HG03469 (cell line): ENCODE measurements around the gene F2R.
"Not testable (repeated sequence)": the region's sequence is repeated elsewhere in the genome, so short reads cannot be mapped to it uniquely, and the experiment has no call there.

Experiments
- ATAC-seq: cut with Tn5 transposase; IDR thresholded peaks from one replicate; pipeline ENCODE4 v1.9.1; 2021; ENCODE audit warnings: mild to moderate bottlenecking, moderate library complexity, moderate number of reproducible peaks; ENCODE audit not compliant: unreplicated experiment

F2R gene

DNA sequence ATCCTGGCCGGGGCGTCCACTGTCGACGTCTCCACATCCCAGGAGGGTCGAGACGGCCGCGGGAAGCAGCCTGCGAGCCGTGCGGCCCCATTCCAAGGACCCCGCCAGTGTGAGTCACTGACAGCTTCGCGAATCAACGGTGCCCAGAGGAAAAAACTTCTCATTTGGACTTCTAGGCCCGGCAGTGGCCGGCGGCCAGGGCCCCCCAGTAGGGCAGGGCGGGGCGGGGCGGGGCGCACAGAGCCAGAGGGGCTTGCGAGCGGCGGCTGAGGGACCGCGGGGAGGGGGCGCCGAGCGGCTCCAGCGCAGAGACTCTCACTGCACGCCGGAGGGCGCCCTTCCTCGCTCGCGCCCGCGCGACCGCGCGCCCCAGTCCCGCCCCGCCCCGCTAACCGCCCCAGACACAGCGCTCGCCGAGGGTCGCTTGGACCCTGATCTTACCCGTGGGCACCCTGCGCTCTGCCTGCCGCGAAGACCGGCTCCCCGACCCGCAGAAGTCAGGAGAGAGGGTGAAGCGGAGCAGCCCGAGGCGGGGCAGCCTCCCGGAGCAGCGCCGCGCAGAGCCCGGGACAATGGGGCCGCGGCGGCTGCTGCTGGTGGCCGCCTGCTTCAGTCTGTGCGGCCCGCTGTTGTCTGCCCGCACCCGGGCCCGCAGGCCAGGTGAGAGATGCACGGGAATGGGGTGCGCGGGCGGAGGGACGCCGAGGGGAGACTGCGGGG is at the start of gene F2R:
TSS of gene F2R (plus strand) at position 391 of the 720 bp plus-strand sequence. CDS start at position 573, 182 bp downstream.
- no peak for ATAC-seq

DNA sequence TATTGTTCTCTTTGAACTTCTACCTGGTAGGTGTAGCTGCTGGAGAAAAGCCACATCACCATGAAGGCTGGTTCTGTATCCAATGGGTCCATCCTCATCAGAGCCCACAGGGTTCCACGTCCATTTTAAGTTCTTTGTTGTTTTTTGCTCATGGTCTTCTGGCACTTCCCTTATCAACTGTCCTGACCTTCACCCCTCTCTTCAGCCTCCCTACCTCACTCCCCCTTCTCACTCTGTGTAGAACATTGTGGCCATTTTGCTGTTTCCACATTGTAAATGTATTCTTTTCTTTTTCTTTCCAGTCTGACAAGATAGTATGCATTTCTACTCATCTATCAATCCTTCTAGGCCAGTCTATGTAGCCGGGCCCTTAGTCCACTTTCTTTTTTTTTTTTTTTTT is 48.4 kb upstream of the F2R start:
- no peak for ATAC-seq

DNA sequence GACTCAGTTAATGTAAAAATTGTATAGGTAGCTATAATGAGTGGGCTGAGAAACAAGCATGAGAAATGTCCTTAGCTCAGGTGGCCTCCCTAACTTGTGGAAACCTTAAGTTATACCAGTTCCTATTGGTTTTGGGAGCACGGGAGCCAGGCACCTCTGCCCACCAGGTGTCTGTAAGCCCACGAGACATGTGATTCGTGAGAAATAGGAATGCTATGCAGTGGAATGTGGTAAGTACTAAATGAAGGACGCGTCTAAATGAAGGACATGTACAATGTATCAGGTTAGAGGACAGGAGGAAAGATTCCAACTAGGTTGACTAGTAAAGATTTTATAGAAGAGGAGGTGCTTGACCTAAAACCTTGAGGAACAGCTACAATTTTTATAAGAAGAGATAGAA is 46.7 kb upstream of the F2R start:
- ATAC-seq = no peak

- ATAC-seq = no peak
These were observed 45.4 kb upstream of the F2R start for GRCh38 chr5:76670508-76670907.

GRCh38 chr5:76672242-76672641 is 43.7 kb upstream of the F2R start:
- ATAC-seq = no peak

DNA sequence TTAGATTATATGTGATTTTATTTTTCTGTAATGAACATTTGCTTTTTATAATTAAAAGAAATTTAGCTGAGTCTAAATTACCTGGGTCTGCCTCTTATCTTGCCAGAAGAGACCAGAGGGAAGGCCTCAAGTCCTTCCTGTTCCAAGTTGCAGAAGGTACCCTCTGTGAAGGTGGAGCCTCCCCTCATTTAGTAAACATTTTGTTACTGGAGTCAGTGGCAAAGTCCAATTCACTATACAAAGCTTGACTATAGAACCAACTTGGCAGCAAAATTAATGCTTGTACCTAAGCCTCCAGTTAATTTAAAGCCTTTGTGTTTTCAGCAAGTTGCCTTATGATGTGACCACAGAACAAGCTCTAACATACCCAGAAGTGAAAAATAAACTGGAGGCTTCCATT is 42.8 kb upstream of the F2R start:
- no peak for ATAC-seq

DNA sequence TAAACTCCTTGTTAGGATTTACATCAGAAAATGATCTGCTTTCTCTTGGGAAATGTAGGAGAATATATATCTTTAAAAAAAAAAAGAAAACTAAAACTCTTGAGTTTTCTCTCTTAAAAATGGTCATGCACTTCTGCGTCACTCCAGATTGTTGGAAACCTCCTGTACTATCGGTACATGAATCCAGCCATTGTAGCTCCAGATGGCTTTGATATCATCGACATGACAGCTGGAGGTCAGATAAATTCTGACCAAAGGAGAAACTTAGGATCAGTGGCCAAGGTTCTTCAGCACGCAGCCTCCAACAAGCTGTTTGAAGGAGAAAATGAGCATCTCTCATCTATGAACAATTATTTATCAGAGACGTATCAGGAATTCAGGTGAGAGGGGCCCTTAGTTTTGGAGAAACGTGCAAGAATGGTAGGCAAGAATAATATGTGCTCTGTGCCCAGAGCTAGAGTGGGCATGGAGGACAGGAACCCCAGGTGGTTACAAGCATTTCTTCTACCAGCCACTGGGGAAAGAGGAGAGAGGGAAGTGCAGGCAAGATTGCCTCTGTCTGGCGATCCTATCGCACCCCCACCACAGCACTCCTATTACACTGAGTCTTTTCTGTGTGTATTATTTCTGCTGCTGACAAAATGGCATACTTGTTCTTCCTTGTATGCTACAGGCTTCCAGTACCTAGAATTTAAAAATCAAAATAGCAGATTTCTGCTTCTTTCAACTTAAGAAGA is 41.4 kb upstream of the F2R start:
- no peak for ATAC-seq

GRCh38 chr5:76675364-76675763 is 40.6 kb upstream of the F2R start:
- no peak for ATAC-seq

DNA sequence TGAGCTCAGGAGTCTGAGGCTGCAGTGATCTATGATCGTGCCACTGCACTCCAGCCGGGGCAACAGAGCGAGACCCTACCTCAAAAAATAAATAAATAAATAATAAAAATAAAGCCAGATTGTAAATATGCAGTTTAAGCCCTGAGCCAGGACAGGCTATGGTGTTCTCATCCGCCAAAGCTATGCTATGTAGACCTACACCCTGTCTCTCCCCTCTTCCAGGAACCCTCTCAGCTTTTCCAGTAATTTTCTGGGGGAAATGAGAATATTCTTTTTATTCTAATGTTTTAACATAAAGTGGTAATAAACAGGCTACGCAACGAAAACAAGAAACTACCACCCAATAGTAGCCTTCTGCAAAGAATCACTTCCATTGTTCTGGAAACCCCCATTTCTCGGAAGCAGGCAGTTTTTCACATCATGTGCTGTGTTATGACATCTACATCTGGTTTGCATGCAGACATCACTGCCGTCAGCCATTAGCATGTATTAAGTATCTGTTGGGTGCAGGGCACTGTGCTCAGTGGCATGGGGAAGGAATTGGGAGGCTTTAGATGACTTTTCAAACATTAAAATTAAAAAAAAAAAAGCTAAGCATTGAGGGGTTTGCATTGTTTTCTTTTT is 38.0 kb upstream of the F2R start:
- ATAC-seq = no peak

GRCh38 chr5:76679231-76679630 is 36.7 kb upstream of the F2R start:
- ATAC-seq = no peak

GRCh38 chr5:76680826-76681225 is 35.1 kb upstream of the F2R start:
- ATAC-seq = not testable (repeated sequence)

DNA sequence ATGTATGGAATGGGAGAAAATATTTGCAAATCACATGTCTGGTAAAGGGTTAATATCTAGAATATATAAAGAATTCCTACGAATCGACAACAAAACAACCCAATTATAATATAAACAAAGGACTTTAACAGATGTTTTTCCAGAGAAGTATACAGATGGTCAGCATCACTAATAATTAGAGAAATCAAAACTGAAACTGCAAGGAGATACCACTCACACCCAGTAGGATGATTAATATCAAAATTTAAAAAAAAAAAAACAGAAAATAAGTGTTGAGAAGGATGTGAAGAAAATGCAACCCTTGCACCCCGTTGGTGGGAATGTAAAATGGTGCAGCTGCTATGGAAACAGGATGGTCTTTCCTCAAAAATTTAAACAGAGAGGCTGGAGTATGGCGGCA is 34.6 kb upstream of the F2R start:
- no peak for ATAC-seq

DNA sequence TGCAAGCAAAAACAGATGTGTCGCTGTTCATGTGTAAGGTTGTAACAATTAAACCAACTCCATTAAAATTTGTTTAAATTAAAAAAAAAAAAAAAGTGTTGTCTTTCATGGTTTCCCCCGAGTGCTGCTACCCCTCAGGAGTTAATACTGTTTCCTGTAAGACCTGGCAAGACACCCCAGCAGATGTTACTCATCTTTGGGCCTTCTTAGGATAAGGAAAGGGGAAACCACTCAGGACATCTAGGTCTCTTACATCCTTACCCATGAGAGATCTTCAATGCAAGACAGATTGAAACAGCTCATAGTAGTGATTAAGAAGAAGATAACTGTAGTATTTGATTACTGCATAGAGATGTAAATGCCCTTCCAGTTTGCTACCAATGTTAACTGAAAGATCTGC is 33.5 kb upstream of the F2R start:
- ATAC-seq = no peak

DNA sequence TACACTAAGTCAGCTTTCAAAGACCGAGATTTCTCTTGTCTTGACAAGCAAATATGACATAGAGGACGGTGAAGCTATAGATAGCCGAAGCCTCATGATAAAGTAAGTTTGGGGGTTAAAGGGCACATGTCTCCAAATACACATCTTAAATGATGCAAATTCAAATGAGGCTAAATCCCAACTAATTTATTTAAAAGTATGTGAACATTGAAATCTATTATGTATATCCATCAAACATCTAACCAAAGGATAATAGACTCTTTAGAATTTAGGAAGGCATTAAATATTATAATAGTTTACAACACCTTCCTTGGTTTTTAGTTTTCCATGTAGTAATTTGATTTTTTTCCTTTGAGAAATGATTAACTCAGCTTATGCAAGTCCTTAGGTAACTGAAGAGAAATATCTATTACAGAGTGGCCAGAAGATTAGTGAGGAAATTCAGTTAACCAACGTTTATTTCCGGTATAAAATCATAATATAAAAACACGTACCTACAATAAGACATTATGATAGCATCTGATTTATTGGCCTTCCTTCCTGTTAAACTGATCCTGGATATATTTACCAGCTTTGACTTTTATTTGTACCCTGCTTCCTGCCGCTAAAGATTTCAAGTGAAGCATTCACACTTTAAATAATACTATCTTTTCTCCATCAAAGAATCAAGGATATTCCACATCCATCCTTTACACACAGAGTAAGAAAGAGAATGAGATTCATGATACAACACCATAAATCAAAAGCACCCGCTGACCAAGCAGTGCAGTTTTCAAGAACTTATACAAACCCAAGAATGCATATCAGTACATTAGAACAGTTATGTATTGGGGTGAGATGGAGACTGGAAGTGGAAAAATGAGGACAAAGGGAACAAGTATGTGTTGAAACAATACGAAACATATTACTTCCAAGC is 31.9 kb upstream of the F2R start:
- no peak for ATAC-seq

DNA sequence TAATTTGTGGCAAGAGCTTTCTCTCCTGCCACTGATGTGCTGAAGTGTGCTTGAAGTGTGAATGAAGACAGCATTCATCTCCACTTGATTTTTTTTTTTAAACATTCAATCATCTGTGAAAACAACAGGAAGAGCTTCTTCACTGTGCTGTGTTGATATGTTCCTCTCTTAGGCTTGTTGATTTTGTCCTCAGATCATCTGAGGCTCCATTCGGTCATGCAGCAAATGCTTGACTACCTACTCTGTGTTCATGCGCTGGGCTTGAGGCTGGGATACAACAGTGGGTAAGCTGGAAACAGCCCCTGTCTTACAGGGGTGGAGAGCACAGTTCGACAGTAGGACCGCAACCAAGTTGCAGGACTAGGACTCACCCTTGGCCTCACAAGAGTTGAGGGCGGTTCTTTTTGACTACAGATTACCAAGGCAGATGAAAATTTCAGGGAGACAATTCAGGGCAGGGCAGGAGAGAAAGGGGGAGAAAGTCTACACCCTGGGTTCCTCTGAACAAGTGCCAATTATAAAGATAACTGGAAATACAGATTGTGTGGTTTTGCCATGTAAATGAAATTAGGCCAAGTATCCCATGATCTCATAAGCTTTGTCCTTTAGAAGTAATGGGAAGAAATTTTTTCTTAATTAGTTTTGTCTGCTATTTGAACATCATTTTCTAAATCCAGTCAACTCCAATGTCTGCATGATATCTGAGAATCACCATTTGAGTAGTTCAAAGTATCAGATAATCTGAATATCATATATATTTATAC is 31.0 kb upstream of the F2R start:
- ATAC-seq = no peak

GRCh38 chr5:76685704-76686103 is 30.2 kb upstream of the F2R start:
- ATAC-seq = no peak

GRCh38 chr5:76688212-76688611 is 27.7 kb upstream of the F2R start:
- no peak for ATAC-seq

GRCh38 chr5:76688836-76689235 is 27.1 kb upstream of the F2R start:
- ATAC-seq = no peak

DNA sequence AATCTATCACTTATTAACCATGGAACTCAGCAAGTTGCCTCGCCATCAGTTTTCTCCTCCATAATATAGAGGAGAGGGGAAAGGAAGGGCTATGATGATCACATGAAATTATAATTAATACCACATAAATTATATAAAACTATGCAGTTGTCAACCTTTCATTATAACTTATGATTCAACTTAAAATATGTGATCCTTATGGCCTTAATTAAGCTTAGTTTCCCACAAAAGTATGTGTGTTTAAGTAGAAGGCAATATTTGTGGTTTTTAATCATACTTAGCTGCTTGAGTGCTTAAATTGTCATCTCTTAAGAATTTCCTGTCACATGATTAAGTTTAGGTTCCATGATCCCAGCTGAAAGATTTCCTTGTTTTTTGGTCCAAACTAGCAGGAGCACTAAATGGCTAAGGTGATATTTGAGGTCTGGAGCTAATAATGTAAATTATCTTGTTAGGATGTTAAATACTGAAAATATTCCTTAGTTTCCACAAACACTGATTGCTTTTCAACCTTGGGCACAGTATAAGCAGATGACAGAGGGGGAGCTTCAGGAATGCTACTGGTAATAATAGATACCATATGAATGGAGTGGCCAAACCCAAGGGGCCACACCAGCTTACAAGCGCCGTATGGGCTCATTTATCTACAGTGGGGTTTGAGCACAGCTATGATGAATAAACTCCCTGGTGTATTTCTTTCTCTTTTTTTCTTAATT is 26.4 kb upstream of the F2R start:
- ATAC-seq = no peak
